ENCODE results near the gene HDDC2. TPM values are rescaled to one million over a fixed set of nuclear protein-coding genes. Genes with fewer than 3 reads are reported as not detected.

The HDDC2 gene
- total and polyA plus RNA-seq, 12 donors = 70.9 to 107 (median 103) TPM

GRCh38 chr6:125232466-125232865 lies 69.3 kb downstream of the HDDC2 start:
- intact Hi-C loops (cut with DNase I) = loop anchor here in 1 of 10 donors (10.0 kb wide), 1 partner anchor 62 kb away; no protein-coding TSS in a partner anchor
- ATAC-seq = no peak
- Histone ChIP-seq H3K9me3 (no peaks in the 10 kb centered on the region), H3K4me3 (no peak overlapping the region), H3K27ac (peak overlapping the region in 5 of 10 donors; percentile 12 to 52 (median 23)), H3K36me3 (no peaks in the 10 kb centered on the region), H3K4me1 (peaks cover 0 to 38% (median 10%) of the 10 kb centered on the region in 9 donors), H3K27me3 (no peaks in the 10 kb centered on the region)
- no peak for DNase-seq
- TF ChIP-seq CTCF (IDR thresholded peaks at IDR 0.05) = no peak
- WGBS, 2 donors = 70 to 91% methylated on average over 1 of the region's 1 CpG

GRCh38 chr6:125231574-125232343 lies 70.0 kb downstream of the HDDC2 start:
- Histone ChIP-seq H3K4me1 (peaks cover 0 to 38% (median 10%) of the 10 kb centered on the region in 9 donors), H3K36me3 (no peaks in the 10 kb centered on the region), H3K27ac (peak overlapping the region in 3 of 10 donors; percentile 2 to 52 (median 11)), H3K9me3 (no peaks in the 10 kb centered on the region), H3K4me3 (no peak overlapping the region), H3K27me3 (no peaks in the 10 kb centered on the region)
- no peak for TF ChIP-seq CTCF (IDR thresholded peaks at IDR 0.05)
- 77 to 93% methylated on average over 7 of the region's 7 CpGs for WGBS, 2 donors
- no peak for ATAC-seq
- intact Hi-C loops (cut with DNase I) = loop anchor here in 1 of 10 donors (10.0 kb wide), 1 partner anchor 63 kb away; no protein-coding TSS in a partner anchor
- DNase-seq = no peak

GRCh38 chr6:125231133-125231532 lies 70.6 kb downstream of the HDDC2 start:
- DNase-seq (no peak), ATAC-seq (peak in 3 of 8 donors; percentile 20 to 56 (median 50))
- no peak for TF ChIP-seq CTCF (IDR thresholded peaks at IDR 0.05)
- 88 to 94% methylated on average over 1 of the region's 1 CpG for WGBS, 2 donors
- Histone ChIP-seq H3K9me3 (no peaks in the 10 kb centered on the region), H3K36me3 (no peaks in the 10 kb centered on the region), H3K4me3 (no peak overlapping the region), H3K27me3 (no peaks in the 10 kb centered on the region), H3K27ac (peak overlapping the region in 1 of 10 donors; percentile 2), H3K4me1 (peaks cover 0 to 38% (median 10%) of the 10 kb centered on the region in 9 donors)
- intact Hi-C loops (cut with DNase I) = loop anchor here in 1 of 10 donors (10.0 kb wide), 1 partner anchor 64 kb away; no protein-coding TSS in a partner anchor

GRCh38 chr6:125230674-125231073 lies 71.1 kb downstream of the HDDC2 start:
- intact Hi-C loops (cut with DNase I) = loop anchor here in 1 of 10 donors (10.0 kb wide), 1 partner anchor 64 kb away; no protein-coding TSS in a partner anchor
- ATAC-seq = no peak

More at GRCh38 chr6:125230674-125231073, 71.1 kb downstream of the HDDC2 start:
- no peak for TF ChIP-seq CTCF (IDR thresholded peaks at IDR 0.05)
- DNase-seq = no peak
- Histone ChIP-seq H3K27me3 (no peaks in the 10 kb centered on the region), H3K36me3 (no peaks in the 10 kb centered on the region), H3K27ac (peak overlapping the region in 1 of 10 donors; percentile 2), H3K9me3 (no peaks in the 10 kb centered on the region), H3K4me1 (peaks cover 0 to 38% (median 10%) of the 10 kb centered on the region in 9 donors), H3K4me3 (no peak overlapping the region)
- WGBS, 2 donors = 77 to 84% methylated on average over 3 of the region's 3 CpGs
